ENCODE results near the gene PRPH2. TPM values are rescaled to one million over a fixed set of nuclear protein-coding genes. Genes with fewer than 3 reads are reported as not detected.

PRPH2 gene
- polyA plus RNA-seq, 1 of the 3 experiments (the other 2 are of a cell fraction), result not detected

GRCh38 chr6:42698217-42698616 lies 24.2 kb downstream of the PRPH2 start:
- H3K9me3 ChIP-seq, result no peaks in the 10 kb centered on the region
- no peak overlapping the region for H3K4me3 ChIP-seq (ENCODE audit: low read depth in 2 of 2, low read length in 1 of 2)
- peaks cover 3% of the 10 kb centered on the region for H3F3A ChIP-seq (replicated peaks; ENCODE audit: insufficient read depth)
- peaks cover 0 to 4% of the 10 kb centered on the region in 2 experiments; a peak in 1 of 4 replicates for H3K4me1 ChIP-seq (ENCODE audit: control insufficient read depth in 1 of 2, insufficient read depth in 2 of 2, low read depth in 1 of 2, low read length in 1 of 2)
- no peaks in the 10 kb centered on the region for H3K27me3 ChIP-seq (ENCODE audit: insufficient read depth)
- H3K27ac ChIP-seq (ENCODE audit: low read depth in 2 of 2, low read length in 1 of 2), result no peak overlapping the region
- ChIA-PET CTCF (interaction anchor here (3.2 kb wide), 1 partner anchor 28 kb away, joined by 13 read pairs; no protein-coding TSS in a partner anchor), POLR2A (interaction anchor here (0.6 kb wide), 1 partner anchor 579 kb away, joined by 5 read pairs; no protein-coding TSS in a partner anchor)
- no peak overlapping the region for H3K4me2 ChIP-seq
- no peak for DNase-seq
- H3K9ac ChIP-seq, result no peak overlapping the region
- no peaks in the 10 kb centered on the region for H3K9me2 ChIP-seq
- H2AFZ ChIP-seq (ENCODE audit: low read depth), result no peak overlapping the region
- H4K20me1 ChIP-seq (ENCODE audit: insufficient read depth), result no peaks in the 10 kb centered on the region
- TF ChIP-seq YY1 (IDR thresholded peaks at IDR 0.05; ENCODE audit: low read depth) (no peak), FOSL2 (IDR thresholded peaks at IDR 0.05; ENCODE audit: borderline replicate concordance, low read depth) (no peak), PBX3 (IDR thresholded peaks at IDR 0.05) (no peak), GATA2 (CRISPR knock-in tag; IDR thresholded peaks at IDR 0.05) (no peak), NRF1 (IDR thresholded peaks at IDR 0.05; ENCODE audit: low read depth, low read length) (no peak), EP300 (IDR thresholded peaks at IDR 0.05; ENCODE audit: borderline replicate concordance in 1 of 2, low read depth in 1 of 2, low read length in 1 of 2) (no peak)
- peaks cover 4 to 6% of the 10 kb centered on the region in 2 experiments for H3K36me3 ChIP-seq (replicated peaks in 1 of 2; ENCODE audit: control insufficient read depth in 1 of 2, insufficient read depth in 2 of 2, low read length in 1 of 2)
- H3K79me2 ChIP-seq (ENCODE audit: insufficient read depth), result no peaks in the 10 kb centered on the region
- WGBS (ENCODE audit: low lambda C conversion rate), result 92% methylated on average over 13 of the region's 13 CpGs

GRCh38 chr6:42697268-42697655 lies 25.1 kb downstream of the PRPH2 start:
- H3K4me2 ChIP-seq, result no peak overlapping the region
- CTCF ChIA-PET, result interaction anchor here (3.2 kb wide), 1 partner anchor 29 kb away, joined by 13 read pairs; no protein-coding TSS in a partner anchor
- H3K27ac ChIP-seq (ENCODE audit: low read depth in 2 of 2, low read length in 1 of 2), result no peak overlapping the region

More at GRCh38 chr6:42697268-42697655, 25.1 kb downstream of the PRPH2 start:
- H4K20me1 ChIP-seq (ENCODE audit: insufficient read depth), result no peaks in the 10 kb centered on the region
- no peak overlapping the region for H3K9ac ChIP-seq
- H3K27me3 ChIP-seq (ENCODE audit: insufficient read depth), result no peaks in the 10 kb centered on the region
- no peak overlapping the region for H2AFZ ChIP-seq (ENCODE audit: low read depth)
- no peak overlapping the region for H3K4me3 ChIP-seq (ENCODE audit: low read depth in 2 of 2, low read length in 1 of 2)
- 100% methylated on average over 2 of the region's 5 CpGs for WGBS (ENCODE audit: low lambda C conversion rate)
- H3K4me1 ChIP-seq (ENCODE audit: control insufficient read depth in 1 of 2, insufficient read depth in 2 of 2, low read depth in 1 of 2, low read length in 1 of 2), result peaks cover 4% of the 10 kb centered on the region in 2 experiments; a peak in 3 of 4 replicates
- H3K9me2 ChIP-seq, result no peaks in the 10 kb centered on the region
- H3K79me2 ChIP-seq (ENCODE audit: insufficient read depth), result no peaks in the 10 kb centered on the region
- POLR2A ChIA-PET, result no interaction called here
- peaks cover 10 to 13% of the 10 kb centered on the region in 2 experiments for H3K36me3 ChIP-seq (replicated peaks in 1 of 2; ENCODE audit: control insufficient read depth in 1 of 2, insufficient read depth in 2 of 2, low read length in 1 of 2)
- no peak for TF ChIP-seq CHD2 (IDR thresholded peaks at IDR 0.05; ENCODE audit: low read length, partially characterized antibody)
- no peak for TF ChIP-seq TAF1 (IDR thresholded peaks at IDR 0.05; ENCODE audit: borderline replicate concordance, low read depth, low read length)
- no peak for TF ChIP-seq REST (IDR thresholded peaks at IDR 0.05; ENCODE audit: low read depth, low read length)
- no peak for TF ChIP-seq RFX5 (IDR thresholded peaks at IDR 0.05; ENCODE audit: low read length)
- TF ChIP-seq SMC3 (IDR thresholded peaks at IDR 0.05; ENCODE audit: low read depth, low read length), result no peak
- TF ChIP-seq USF1 (IDR thresholded peaks at IDR 0.05; ENCODE audit: borderline replicate concordance, low read depth), result no peak
- TF ChIP-seq SIN3A (IDR thresholded peaks at IDR 0.05; ENCODE audit: borderline replicate concordance, low read depth, low read length), result no peak
- H3F3A ChIP-seq (replicated peaks; ENCODE audit: insufficient read depth), result peaks cover 13% of the 10 kb centered on the region
- no peaks in the 10 kb centered on the region for H3K9me3 ChIP-seq
- no peak for DNase-seq

All from SK-N-SH (cell line).